HG02642 (cell line): ENCODE results near the gene ACBD7.

Experiments used
- ATAC-seq: cut with Tn5 transposase; IDR thresholded peaks from one replicate; pipeline ENCODE4 v1.9.1; 2021; ENCODE audit warnings: mild to moderate bottlenecking; ENCODE audit not compliant: unreplicated experiment, poor library complexity

The ACBD7 gene

DNA sequence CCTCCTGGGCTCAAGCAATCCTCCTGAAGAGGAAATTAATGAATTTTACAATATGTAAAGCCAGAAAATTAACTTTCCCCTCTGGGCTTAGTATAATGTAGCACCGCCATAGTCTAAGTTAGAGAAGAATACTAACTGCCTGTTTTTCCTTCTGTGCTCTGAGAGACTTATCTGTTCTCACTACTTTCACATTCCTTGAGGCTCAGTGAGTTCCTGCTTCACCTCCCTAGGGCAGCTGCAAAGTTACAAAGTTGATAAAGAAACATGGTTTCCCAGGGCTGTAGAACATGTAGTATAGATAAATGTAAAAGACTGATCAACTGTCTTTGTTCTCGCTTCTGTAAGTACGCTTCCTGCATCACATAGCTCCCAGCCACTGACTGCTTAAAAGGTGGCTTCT is 60.8 kb downstream of the ACBD7 start:
- ATAC-seq = no peak
